HG02571 (cell line): ENCODE results near the gene MGAT3.

Experiments
- ATAC-seq: cut with Tn5 transposase; IDR thresholded peaks from one replicate; pipeline ENCODE4 v1.9.1; 2021; ENCODE audit warnings: mild to moderate bottlenecking, moderate library complexity; ENCODE audit not compliant: unreplicated experiment

MGAT3 gene

DNA sequence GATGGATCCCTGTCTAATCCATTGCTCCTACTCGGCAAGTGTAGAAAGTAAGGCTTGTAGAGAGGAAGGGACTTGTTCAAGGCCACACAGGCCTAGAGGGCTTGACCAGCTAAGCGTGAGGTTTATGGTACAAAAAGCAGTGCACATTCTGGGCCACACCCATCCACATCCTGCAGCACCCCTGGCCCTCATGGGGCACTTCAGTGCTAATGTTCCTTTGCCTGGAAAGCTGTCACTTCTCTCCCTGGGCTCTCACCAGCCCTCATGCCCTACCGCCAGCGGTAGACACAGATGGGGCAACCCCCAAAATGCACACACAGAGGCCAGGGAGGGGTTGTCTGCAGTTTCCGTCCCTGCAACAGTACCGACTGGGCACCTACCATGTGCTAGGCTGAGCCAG is 7.1 kb upstream of the MGAT3 start:
- ATAC-seq, result no peak

DNA sequence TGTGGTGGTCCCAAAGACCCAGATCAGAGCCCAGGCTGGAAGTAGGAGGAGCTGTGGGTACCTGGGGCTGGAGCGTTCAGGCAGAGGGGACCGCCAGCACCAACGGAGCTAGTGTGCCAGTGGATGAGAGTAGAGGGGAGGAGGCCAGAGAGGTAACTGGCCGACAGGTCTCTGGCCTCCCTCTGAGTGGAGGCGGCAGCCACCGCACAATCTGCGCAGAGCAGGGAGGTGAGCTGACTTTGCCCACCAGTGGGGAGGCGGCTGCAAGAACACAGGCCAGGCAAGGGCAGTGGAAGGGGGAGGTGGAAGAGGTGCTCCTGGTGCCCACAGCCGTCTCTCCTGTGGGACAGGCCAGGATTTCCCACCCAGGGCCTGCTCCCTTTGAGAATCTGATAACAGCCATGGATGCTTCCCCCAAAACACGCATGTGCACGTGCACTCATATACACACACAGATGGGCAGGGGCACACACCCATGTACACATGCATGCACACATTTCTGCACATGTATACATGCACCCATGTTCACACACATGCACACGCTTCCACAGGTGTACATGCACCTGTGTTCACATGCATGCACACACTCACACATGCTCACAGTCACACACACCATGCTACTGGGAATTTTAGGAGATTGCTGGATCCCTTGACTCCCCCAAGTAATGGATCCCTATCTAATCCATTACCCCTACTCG is 6.4 kb upstream of the MGAT3 start:
- no peak for ATAC-seq

GRCh38 chr22:39452740-39453040 is 4.1 kb upstream of the MGAT3 start:
- no peak for ATAC-seq

GRCh38 chr22:39453765-39454378 is 2.9 kb upstream of the MGAT3 start:
- no peak for ATAC-seq

DNA sequence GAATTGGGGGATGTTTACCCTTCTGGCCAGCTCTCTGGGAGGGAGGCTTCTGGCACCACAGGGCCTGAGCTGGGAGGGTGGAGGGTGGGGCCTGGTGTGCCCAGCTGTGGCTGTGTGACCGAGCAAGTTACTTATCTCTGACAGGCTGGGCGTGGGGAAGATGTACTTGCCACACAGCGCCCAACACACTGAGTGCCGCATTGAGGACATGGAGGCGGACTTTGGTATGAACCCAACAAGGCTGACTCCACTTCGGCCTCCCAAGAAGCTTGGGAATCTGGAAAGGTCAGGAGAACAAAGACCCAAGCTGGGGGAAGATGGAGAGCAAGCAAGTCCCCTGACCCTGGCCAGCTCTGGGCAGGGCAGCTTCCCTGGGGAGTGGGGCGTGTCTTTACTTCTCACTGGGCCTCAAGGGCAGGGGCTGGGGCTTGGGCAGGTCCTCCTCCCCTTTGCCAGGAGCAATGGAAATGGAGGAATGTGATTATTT is 2.4 kb upstream of the MGAT3 start:
- ATAC-seq, result no peak

DNA sequence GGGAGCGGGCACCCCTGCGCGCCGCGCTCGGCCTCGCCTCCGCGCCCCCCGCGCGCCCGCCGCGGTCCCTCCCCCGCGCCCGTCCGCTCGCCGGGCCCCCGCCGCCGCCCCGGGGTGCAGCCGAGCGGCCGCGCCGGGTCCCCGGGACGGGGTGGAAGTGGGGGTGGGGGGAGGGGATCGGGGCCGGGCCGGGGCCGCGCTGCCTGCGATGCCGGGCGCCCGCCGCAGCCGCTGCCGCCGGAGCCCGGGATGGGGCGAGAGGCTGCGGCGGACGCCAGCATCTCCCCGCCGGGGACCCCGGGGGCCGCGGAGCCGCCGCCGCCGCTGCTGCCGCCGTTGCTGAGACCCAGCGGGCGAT is 365 bp downstream of the MGAT3 start:
- ATAC-seq, result no peak

GRCh38 chr22:39457556-39458443 is 988 bp downstream of the MGAT3 start:
- ATAC-seq, result no peak

GRCh38 chr22:39458444-39459083 is 1.8 kb downstream of the MGAT3 start:
- ATAC-seq, result no peak

DNA sequence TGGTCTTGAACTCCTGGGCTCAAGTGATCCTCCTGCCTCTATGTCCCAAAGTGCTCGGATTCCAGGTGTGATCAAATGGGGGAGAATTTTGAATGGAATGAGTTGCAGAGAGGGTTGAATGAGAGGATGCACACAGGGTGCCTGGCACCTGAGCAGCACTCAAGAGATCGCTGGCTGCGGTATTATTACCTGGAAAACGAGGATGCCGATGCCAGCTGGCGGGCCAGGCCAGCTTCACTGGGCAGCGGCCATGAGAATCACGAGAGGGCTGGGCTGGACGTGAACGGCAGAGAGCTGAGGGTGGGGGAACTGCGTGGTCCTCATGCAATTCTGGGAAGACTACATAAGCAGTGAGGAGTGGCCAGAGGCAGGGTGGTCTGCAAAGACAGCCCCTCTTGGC is 2.9 kb downstream of the MGAT3 start:
- ATAC-seq, result no peak

GRCh38 chr22:39462443-39463221 is 5.8 kb downstream of the MGAT3 start:
- no peak for ATAC-seq

- no peak for ATAC-seq
Measured at GRCh38 chr22:39463277-39463676, 6.5 kb downstream of the MGAT3 start.

DNA sequence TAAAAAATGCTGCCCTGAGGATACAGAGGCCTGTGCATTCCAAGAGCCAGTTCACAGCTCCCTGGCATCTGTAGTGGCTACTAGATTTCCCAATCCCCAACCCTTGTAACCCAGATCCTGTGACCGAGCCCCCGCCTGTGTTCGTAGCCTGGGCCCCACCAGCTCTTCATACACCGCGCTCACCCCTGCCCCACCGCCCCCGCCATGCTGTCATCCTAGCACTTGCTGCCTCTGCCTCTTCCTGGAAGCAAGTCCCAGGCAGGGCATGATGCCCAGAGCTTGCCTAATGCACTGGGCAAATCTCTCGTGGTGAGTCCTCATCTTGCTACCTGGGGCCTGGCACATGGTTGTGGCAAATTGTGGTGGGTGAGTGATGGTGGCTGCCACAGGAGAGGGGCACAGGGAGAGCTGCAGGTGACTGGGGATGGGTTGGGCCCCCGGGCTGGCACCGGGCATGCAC is 7.1 kb downstream of the MGAT3 start:
- ATAC-seq, result no peak

DNA sequence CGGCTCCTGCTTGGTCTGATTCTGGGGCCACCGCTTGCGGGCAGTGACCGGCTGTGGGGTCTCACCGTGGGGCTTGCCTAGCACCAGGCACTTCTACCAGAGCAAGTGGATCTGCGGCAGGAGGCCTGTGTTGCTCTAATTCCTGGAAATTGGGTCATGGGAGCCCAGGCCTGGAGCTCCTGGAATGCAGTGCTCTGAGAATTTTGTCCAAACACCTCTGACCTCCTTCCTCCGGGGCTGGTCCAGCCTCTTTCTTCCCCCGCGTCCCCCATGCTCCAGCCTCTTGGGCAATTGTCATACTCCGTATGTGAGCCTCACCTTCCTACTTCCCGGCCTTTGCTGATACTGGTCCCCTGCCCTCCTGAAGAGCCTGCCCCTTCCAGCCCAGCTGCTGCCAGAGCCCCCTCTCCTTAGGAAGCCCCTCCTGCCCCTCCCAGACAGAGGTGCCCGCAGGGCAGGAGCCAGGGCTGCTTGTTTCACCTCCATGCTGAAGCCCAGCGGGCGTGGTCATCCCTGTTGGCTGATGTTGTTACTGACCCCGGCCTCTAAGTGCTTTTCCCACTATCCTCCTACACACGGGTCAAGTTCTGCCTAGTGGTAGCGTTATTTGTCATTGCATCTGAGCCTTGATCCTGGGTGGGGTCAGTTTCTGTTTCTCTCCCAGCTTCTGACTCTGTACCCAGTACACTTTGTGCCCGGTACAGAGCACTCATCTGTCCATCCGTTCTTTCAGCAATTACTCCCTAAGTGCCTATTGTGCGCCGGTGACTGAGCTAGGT is 9.6 kb downstream of the MGAT3 start:
- no peak for ATAC-seq

GRCh38 chr22:39467390-39467895 is 10.6 kb downstream of the MGAT3 start:
- no peak for ATAC-seq

- no peak for ATAC-seq
Measured at GRCh38 chr22:39468487-39469325, 11.9 kb downstream of the MGAT3 start.

GRCh38 chr22:39469326-39469680 is 12.5 kb downstream of the MGAT3 start:
- ATAC-seq, result no peak

DNA sequence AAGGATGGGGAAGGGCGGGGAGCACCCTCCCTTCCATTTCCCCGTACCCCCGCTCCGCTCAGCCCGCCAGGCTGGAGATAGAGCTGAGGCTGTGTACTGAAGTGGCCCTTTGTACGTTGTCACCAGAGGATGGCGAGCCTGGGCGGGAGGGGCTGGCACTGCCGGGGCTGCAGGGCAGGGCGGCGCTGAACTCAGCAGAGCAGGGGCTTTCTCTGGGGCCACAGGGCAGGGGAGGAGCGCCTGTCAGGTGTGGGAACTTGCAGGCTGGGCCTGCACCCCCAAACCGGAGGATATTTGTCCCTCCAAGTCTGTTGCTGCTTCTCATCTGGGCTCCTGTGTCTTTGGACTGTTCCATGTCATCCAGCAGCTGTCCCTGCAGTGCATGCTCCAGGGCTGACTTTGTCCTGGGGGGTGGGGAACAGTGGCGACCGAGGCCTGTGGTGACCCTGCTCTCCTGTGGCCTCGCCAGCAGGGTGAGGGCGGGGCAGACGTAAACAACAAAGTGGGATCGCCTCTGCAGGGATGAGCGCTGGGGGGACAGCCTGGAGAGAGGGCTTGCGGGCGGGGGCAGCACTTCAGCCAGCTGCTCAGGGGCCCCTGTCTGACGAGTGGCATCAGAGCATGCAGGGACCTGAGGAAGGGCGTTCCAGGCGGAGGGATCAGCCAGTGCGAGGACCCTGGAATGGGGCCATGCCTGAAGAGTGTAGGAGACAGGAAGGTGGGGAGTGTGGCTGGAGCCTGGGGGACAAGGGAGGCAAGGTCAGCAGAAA is 13.1 kb downstream of the MGAT3 start:
- no peak for ATAC-seq
